Ovary (tissue), 9 donors: ENCODE measurements around the gene SH3TC2. TPM values are rescaled to one million over a fixed set of nuclear protein-coding genes. Genes with fewer than 3 reads are reported as not detected.

ENCODE experiments used
- DNase-seq, 5 donors: peaks; one replicate each; pipeline ENCODE4 v3.0.0-alpha.2; 2019 to 2020
- H3K27ac ChIP-seq, 2 donors: fragments of 200-600 bp; one replicate each; pipeline versions ENCODE4 v1.5.1 to v1.8.0; 2019 to 2022
- H3K27me3 ChIP-seq: fragments of 200-600 bp; one replicate; pipeline ENCODE4 v1.8.0; 2022
- H3K36me3 ChIP-seq: fragments of 200-600 bp; sonication (generic); one replicate; pipeline ENCODE4 v1.5.1; 2019
- H3K4me1 ChIP-seq: one replicate; pipeline ENCODE4 v1.8.1; 2013; ENCODE audit warnings: mild to moderate bottlenecking, moderate library complexity; ENCODE audit not compliant: insufficient read depth
- H3K4me3 ChIP-seq: fragments of 200-600 bp; sonication (generic); one replicate; pipeline ENCODE4 v1.5.1; 2017
- H3K9me3 ChIP-seq, 2 donors: fragments of 200-600 bp in 1 of 2; sonication (generic) in 1 of 2; one replicate each; pipeline versions ENCODE4 v1.5.1 to v1.8.1; 2013 to 2019; ENCODE audit warnings: mild to moderate bottlenecking in 1 of 2, moderate library complexity in 1 of 2
- CTCF ChIP-seq, 3 donors: fragments of 450-650 bp in 2 of 3; fragments of 200-600 bp in 1 of 3; IDR thresholded peaks; one replicate each; pipeline versions ENCODE4 v1.5.1 to v1.8.0; 2016 to 2022; ENCODE audit warnings: antibody characterized with exemption in 3 of 3, mild to moderate bottlenecking in 1 of 3
- EP300 ChIP-seq: sonication (generic); formaldehyde crosslinking; IDR thresholded peaks from one replicate; pipeline ENCODE4 v1.6.1; 2017; ENCODE audit warnings: antibody characterized with exemption
- POLR2A ChIP-seq: fragments of 450-650 bp; IDR thresholded peaks from one replicate; pipeline ENCODE4 v1.6.1; 2017; ENCODE audit warnings: antibody characterized with exemption, mild to moderate bottlenecking, moderate library complexity
- WGBS, 3 donors: extraction: QIAGEN DNeasy Blood & Tissue Kit in 1 of 3; methylation state at CpG; one replicate each; pipeline versions ENCODE4 v1.1.5 to v1.1.7; 2013 to 2017; 5-methylcytosine and 5-hydroxymethylcytosine counted together
- intact Hi-C, 4 donors: fragments of 100-400 bp; cut with DNase I; formaldehyde crosslinking; loops; one replicate each; pipeline versions ENCODE4 v1.11.0 to v1.15.1; 2022 to 2023
- polyA plus RNA-seq, 2 donors: library from polyadenylated mRNA; stranded (reverse); fragments of 200-250 nt in 1 of 2; fragments of 350-450 nt in 1 of 2; fragmentation: Illumina TruSeq in 1 of 2; extraction: RNeasy Lipid Tissue Mini Kit (QIAGEN cat#74804) in 1 of 2; gene quantifications; one replicate each; pipeline ENCODE4 v1.2.3, GENCODE V29; 2013 to 2014
- total RNA-seq, 7 donors: library from RNA; depleted of rRNA in 2 of 7; stranded (reverse); fragments of >200 nt in 2 of 7; fragmentation: NEBNext Ultra II Directional in 3 of 7; extraction: Animal tissue kit (Norgen Biotek cat#: 25700) in 3 of 7; gene quantifications; one replicate each; pipeline versions ENCODE4 v1.1.0 to v1.2.4, GENCODE V29; 2016 to 2023
- donor health status: DM: no; HTN: no; CAD: no; lungs with moderate emphysema.
- donor health status: DM: no; HTN: no; CAD: no.
- donor health status: Bipolar disorder and iron deficiency.
- donor health status: DM: yes; HTN: yes; CAD: no.
- donor health status: DM: no; HTN: no; CAD: no.
- donor health status: DM: yes; HTN: yes; CAD: no.

Gene SH3TC2
- total and polyA plus RNA-seq, 9 donors = 0.18 to 0.80 (median 0.59) TPM

GRCh38 chr5:149040421-149040820 is 22.4 kb downstream of the SH3TC2 start:
- Histone ChIP-seq H3K4me3 (no peak overlapping the region), H3K27ac (no peak overlapping the region), H3K9me3 (no peaks in the 10 kb centered on the region), H3K27me3 (no peaks in the 10 kb centered on the region), H3K4me1 (no peaks in the 10 kb centered on the region), H3K36me3 (no peaks in the 10 kb centered on the region)
- no peak for TF ChIP-seq EP300
- no peak for TF ChIP-seq POLR2A
- no peak for TF ChIP-seq CTCF (IDR thresholded peaks at IDR 0.05)
- DNase-seq = no peak
- intact Hi-C loops = no loop called here
- WGBS, 3 donors = 24 to 46% (median 37%) methylated on average over 1 of the region's 1 CpG

DNA sequence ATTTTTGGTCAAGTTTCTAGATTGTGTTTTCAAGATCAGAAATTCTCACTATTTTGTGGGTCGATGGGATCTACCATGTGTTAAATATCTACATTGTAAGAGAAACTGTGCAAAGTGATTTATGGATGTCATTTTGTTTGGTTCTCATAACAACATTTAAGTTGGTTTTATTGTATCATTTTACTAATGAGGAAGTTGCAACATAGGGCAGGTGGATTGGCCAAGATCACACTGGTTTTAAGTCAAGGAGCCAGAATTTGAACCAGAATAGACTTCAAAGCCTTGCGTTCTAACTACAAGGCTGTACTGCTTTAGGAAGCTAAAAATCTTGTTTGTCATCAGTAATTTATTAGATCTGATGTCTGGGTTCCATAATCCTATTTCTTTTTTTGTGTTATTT is 23.4 kb downstream of the SH3TC2 start:
- Histone ChIP-seq H3K27ac (no peak overlapping the region), H3K4me1 (no peaks in the 10 kb centered on the region), H3K4me3 (no peak overlapping the region), H3K27me3 (no peaks in the 10 kb centered on the region), H3K9me3 (no peaks in the 10 kb centered on the region), H3K36me3 (no peaks in the 10 kb centered on the region)
- TF ChIP-seq CTCF (IDR thresholded peaks at IDR 0.05) (no peak), POLR2A (no peak), EP300 (no peak)
- no peak for DNase-seq
- 72 to 87% (median 76%) methylated on average over 2 of the region's 2 CpGs for WGBS, 3 donors
- intact Hi-C loops = loop anchor here in 2 of 4 donors (5.0 to 10.0 kb wide), 2 partner anchors 305 to 307 kb away; no protein-coding TSS in a partner anchor

GRCh38 chr5:149038336-149039080 is 24.4 kb downstream of the SH3TC2 start:
- no peak for DNase-seq
- Histone ChIP-seq H3K9me3 (no peaks in the 10 kb centered on the region), H3K36me3 (no peaks in the 10 kb centered on the region), H3K4me3 (no peak overlapping the region), H3K27me3 (no peaks in the 10 kb centered on the region), H3K4me1 (no peaks in the 10 kb centered on the region), H3K27ac (no peak overlapping the region)
- intact Hi-C loops = loop anchor here in 2 of 4 donors (5.0 to 10.0 kb wide), 2 partner anchors 304 to 306 kb away; no protein-coding TSS in a partner anchor
- TF ChIP-seq EP300 = no peak
- TF ChIP-seq CTCF (IDR thresholded peaks at IDR 0.05) = no peak
- TF ChIP-seq POLR2A = no peak
- WGBS, 3 donors = 67 to 82% (median 78%) methylated on average over 6 of the region's 6 CpGs

GRCh38 chr5:149037817-149038216 is 25.0 kb downstream of the SH3TC2 start:
- intact Hi-C loops = loop anchor here in 3 of 4 donors (2.0 to 10.0 kb wide), 3 partner anchors 303 to 306 kb away; no protein-coding TSS in a partner anchor
- Histone ChIP-seq H3K36me3 (no peaks in the 10 kb centered on the region), H3K27me3 (no peaks in the 10 kb centered on the region), H3K4me1 (no peaks in the 10 kb centered on the region), H3K4me3 (no peak overlapping the region), H3K27ac (no peak overlapping the region), H3K9me3 (no peaks in the 10 kb centered on the region)
- TF ChIP-seq POLR2A (no peak), CTCF (IDR thresholded peaks at IDR 0.05) (no peak), EP300 (no peak)
- 49 to 57% (median 51%) methylated on average over 3 of the region's 3 CpGs for WGBS, 3 donors
- no peak for DNase-seq
